Ureter (tissue), 1 donor: ENCODE results near the gene GALNT11. TPM values are rescaled to one million over a fixed set of nuclear protein-coding genes. Genes with fewer than 3 reads are reported as not detected.
"Not testable (repeated sequence)": the region's sequence is repeated elsewhere in the genome, so short reads cannot be mapped to it uniquely, and the experiment has no call there.

ENCODE experiments used
- DNase-seq: peaks from one replicate; pipeline ENCODE4 v3.0.0-alpha.2; 2020; ENCODE audit warnings: low spot score
- total RNA-seq: library from RNA; stranded (reverse); gene quantifications from one replicate; pipeline ENCODE4 v1.2.4, GENCODE V29; 2023
- donor health status: DM: yes; HTN: yes; CAD: no.

GALNT11 gene
- 58.8 TPM for total RNA-seq

DNA sequence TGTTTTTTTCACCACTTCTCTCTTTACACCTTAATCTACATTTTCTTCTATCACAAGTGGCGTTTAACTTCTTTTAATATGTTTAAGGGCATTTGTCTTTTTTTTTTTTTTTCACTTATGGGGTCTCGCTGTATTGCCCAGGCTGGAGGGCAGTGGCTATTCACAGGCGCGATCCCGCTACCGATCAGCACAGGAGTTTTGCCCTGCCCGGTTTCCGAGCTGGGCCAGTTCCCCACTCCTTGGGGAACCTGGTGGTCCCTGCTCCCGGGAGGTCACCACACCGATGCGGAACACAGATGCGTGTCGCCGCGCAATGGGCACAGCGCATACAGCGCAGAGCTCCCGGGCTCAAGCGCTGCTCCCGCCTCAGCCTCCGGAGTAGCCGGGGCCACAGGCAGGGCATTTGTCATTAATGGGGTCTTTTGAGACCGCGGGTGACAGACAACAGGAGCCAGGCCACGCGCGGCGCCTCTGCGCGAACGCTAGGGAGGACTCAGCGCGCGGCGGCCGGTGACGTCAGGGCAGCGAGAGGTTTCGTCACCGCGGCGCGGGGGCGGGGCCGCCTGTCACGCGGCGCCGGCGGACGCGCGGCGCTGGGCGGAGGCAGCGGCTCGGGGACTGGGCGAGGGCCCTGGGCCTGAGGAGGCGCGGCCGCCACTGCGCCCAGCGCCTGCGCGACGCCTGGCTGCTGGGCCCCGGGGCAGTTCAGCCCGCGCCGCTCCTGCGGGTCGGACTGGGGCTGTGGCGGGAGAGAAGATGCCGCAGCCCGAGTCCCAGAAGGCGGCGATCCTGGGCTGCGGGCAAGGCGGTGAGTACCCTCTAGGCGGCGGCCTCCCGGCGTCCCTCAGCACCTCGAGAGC is at the start of gene GALNT11:
Gene GALNT11 (plus strand): TSS at position 598 of the 860 bp plus-strand sequence. CDS start 68,554 bp downstream, outside the sequence.
- DNase-seq, result peak; percentile 83

DNA sequence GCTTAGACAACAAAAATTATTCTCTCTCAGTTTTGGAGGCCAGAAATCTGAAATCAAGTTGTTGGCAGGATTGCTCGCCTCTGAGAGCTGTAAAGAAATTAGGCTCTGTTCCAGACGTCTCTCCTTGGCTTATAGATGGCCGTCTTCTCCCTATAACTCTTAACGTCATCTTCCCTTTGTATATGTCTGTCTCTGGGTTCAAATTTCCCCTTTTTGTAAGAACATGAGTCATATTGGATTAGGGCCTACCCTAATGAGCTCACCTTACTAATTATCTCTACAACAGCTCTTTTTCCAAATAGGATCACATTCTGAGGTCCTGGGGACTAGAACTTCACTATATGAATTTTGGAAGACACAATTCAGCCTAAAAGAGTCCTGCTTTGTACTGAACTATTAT is 46.9 kb upstream of the GALNT11 start:
- no peak for DNase-seq

DNA sequence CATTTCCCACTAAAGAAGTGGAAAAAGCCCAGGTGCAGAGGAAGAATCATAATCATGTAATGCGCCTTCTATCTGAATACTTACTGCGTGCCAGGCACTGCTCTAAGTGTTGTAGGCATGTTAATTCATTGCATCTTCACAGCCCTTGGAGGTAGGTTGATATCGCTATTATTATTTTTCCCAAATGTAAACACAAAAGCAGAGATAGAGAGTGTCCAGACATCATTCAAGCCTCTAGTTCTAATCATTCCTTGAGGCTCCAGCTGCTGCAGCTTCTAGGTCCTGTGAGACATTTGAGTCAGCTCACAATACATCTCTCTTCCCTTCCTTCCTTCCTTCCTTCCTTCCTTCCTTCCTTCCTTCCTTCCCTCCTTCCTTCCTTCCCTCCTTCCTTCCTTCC is 44.3 kb upstream of the GALNT11 start:
- DNase-seq, result no peak

DNA sequence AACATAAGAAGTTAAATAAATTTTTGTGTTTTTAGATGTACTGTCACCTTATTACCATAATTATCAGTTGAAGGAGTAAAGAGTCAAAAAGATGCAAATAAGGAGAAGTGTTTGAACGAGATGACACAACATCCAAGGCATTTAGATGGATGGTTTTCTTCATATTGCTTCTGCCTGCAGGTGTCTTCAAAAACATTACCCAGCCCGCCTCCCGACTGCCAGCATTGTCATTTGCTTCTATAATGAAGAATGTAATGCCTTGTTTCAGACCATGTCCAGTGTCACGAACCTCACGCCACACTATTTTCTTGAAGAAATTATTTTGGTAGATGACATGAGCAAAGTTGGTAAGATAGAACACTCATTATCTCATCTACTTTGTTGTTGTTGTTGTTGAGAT is 42.7 kb upstream of the GALNT11 start:
- DNase-seq, result no peak

DNA sequence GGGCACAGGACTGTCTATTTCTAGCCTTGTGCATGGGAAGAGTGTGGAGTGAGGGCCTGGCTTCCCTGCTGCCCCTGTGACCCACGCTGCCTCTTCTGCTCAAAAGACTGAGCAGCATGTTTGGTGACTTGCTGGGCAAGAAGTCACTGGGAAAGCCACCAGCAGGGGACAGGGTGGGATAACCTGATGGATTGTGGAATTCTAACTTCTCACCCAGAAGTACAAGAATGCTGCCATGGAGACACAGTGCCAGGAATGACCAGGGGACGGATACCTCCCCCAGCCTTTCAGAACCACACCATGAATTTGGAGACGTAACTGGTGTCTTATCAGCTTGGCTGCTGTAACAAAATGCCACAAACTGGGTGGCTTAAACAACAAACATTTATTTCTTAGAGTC is 40.9 kb upstream of the GALNT11 start:
- no peak for DNase-seq

DNA sequence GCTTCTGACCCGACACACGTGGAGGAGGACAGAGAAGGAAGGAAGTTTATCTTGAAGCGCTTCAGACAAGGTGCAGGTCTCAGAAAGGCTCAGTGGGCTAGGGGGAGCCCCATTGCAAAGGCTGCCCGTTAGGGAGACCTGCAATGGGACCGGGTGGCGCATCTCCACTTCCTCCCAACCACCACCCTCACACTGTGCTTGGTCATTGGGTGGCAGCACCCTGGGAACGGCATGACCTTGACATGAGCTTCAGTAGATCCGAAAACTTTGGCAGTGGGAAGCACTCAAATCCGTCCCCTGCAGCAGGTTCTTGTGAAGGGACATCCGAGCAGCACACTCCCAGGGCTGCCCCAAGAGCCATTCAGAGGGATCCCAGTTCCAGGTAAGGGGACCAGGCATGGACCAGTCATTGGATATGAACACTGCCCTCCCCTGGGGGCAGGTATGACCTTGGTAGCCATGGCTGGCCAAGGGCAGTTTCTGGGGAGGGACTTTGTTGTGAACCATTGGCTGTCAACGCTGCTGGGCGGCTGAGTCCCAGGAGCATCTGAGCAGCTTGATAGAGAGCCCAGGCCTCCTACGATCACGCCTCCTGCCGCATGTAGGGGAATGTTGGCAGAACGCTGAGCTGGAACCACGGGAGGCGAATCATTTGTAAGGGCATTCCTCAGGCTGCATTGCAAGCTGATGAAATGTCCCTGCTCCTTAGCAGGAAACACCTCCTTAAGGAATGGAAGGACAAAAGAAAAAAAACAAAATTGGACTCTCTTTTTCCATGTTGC is 37.5 kb upstream of the GALNT11 start:
- DNase-seq, result no peak

DNA sequence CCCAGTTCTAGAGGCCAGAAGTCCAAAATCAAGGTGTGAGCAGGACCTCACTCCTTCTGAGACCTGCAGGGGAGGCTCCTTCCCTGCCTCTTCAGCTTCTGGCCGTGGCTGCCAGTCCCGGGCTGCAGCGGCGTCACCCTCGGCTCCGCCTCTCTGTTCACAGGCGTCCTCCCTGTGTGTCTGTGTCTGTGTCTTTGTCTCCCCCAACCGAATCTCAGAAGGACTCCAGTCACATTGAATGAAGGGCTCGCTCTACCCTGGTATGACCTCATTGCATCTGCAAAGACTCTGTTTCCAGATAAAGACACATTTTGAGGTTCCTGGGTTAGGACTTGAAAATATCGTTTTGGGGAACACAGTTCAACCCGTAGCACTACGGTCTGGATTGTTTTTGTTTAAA is 33.1 kb upstream of the GALNT11 start:
- peak; percentile 52 for DNase-seq

DNA sequence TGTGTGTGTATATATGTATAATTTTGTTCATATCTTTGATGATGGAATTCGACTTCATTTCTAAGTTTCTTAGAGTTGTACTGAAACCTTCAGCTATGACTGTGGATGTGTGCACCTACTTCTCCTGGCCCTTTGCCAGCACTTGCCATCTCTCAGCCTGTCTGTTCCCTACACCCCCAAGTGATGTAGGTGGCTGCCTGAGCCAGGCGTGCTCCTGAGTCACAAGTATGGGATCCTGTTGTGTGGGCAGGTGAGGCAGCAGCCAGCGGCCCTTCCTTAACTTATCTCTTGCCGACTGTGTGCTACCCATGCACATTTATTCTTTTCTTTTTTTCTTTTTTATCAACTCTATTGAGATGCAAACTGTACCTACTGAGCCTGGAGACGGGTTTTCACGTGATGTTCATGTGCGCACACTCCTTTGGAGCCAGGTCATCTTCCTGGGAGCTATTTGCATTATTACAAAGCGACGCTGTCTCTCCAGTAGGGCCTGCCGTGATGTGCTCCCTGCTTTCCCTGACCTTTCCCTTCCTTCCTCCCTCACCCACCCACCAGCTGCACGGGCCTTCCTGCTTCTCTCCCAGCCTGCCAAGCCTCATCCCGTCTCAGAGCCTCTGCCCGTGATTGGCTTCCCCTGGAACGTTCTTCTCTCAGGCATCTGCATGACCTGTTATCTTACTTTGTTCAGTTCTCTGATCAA is 31.3 kb upstream of the GALNT11 start:
- DNase-seq, result no peak

DNA sequence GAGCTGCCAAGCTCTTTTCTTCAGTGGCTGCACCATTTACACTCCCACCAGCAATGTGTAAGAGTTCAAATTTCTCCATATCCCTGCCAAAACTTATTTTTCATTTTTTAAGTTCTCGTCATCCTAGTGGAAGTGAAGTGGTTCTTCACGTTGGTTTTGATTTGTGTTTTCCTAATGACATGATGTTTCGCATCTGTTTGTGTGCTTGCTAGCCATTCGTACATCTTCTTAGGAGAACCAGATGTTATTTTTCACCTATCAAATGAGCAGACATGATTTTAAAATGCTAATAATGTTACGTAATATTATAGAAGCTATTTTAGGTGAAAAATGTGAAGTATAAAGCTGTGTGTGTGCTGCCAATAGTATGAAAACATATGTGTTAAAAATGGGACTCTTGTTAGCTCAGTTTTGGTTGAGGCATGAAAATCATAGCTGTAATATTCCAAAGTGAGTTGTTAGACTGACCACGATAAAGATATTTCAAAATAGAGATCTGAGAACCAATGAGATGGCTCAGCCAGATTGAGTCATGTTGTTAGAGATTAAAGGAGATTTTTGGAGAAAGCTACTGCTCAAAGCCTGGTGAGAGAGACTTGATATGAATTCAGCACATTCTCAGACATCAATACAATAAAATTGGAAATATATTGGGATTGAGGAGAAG is 25.9 kb upstream of the GALNT11 start:
- DNase-seq, result no peak

DNA sequence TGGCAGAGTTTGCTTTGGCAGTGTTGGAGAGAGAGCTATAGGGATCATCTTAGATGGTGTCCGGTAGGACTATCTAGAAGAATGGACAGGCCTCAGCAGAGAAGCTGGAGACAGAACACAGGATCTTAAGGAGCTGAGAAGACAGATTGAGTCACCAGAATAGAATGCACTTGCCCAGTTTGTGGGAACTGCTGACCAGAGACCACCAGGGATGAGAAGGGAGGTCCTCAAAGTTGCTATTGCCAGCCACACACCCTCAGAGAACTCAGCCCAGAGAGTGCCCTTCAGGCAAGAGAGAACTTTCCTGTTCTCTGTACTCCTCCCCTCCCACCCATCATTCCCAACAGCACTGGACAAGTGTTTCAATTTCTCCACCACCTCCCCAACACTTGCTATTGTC is 25.3 kb upstream of the GALNT11 start:
- no peak for DNase-seq

DNA sequence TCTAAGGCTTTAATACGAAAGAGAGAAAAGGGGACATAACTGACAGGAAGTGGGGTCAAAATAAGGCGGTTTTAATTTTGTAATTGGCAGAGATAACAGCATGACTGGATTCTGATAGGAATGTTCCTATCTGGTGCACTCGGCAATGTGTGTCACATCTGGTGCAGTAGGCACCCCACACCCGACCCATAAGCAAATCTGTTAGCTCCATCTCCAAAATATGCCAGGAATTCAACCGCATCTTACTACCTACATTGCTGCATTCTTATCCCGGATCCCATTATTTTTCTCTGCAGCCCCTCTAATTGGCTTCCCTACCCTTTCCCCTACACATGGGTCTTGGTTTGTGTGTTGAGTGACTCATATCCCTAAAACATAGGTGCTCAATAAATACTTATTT is 19.1 kb upstream of the GALNT11 start:
- no peak for DNase-seq

DNA sequence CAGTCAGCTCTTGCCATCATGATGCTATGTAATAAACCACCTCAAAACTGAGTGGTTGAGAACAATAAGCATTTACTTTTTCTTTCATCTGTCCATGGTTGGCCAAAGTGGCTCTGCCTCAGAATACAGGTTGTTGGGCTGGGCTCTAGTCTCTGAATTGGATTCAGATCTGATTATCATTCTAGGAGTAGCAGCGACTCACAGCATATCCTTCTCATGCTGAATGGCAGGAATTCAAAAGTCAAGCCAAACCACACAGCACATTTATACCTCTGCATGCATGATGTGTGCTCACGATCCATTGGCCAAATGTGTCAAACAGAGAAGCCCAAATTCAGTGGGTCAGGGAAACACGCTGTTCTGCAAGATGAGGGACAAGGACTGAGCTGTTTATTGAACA is 13.6 kb upstream of the GALNT11 start:
- DNase-seq, result no peak

DNA sequence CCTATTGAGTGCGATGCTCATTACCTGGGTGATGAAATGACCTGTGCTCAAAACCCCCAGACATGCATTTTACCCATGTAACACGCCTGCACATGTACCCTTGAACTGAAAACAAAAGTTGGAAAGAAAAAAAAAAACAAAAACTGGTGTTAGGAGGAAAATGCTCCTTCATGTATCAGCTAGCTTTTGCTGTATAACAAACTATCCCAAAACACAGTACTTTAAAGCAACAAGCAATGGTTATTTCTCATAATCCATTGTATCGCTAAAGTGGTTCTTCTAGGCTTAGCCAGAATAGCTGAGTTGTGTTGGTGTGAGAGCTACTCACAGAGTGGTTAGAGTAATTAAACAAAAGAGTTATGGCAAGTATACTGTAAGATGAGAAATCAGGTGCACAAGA is 12.2 kb upstream of the GALNT11 start:
- no peak for DNase-seq

DNA sequence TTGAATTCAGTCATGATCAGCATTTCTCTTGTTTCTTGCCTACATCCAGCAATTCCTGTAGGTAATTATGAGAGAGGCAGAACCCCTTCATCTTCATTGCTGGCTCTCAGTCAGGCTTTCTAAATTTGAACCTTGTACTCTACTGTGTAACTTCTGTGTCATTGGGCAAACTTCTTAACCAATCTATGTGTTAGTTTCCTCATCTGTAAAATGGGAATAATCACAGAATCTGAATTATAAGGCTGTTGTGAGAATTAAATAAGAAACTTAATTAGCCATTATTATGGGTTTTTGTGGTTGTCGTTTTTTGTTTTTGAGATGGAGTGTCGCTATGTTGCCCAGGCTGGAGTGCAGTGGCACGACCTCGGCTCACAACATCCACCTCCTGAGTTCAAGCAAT is 11.5 kb upstream of the GALNT11 start:
- DNase-seq, result no peak

DNA sequence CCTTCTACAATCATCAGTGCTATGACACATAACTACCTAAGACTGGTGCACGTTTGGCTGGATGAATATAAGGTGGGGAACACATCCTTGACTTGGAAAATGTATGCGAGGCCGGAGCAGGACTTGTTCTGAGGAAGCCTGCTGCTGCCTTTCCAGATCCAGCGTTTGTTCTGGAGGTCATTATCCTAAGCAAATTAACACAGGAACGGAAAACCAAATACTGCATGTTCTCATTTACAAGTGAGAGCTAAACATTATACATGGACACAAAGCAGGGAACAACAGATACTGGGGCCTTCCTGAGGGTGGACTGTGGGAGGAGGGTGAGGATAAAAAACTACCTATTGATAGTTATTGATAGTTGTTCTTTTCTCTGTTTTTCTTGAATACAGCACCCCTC is 10.8 kb upstream of the GALNT11 start:
- no peak for DNase-seq

DNA sequence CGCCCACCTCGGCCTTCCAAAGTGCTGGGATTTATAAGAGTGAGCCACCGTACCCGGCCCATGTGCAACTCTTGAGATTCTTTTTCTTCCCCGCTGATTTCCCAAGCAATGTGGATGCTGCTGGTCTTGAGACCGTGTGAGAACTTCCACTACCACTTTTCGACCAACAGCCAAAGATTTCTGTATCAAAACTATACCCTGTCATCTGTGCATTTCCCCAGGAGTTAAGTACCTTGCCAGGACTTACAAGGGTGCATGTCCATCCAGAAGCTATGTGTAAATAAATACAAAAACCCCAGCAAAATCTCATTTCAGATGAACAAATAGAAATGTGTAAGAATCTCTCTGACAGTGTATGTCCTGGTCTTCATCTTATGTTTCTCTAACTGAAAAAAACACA is 9.9 kb upstream of the GALNT11 start:
- no peak for DNase-seq

DNA sequence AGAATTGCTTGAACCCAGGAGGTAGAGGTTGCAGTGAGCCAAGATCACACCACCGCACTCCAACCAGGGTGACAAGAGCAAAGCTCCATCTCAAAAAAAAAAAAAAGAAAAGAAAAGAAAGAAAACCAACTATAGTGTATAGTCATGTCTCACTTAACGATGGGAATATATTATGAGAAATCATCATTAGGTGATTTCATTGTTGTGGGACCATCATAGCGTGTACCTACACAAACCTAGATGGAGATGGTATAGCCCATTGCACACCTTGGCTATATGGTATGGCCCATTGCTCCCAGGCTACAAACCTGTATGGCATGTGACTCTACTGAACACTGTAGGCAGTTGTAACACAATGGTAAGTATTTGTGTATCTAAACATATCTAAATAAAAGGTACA is 8.5 kb upstream of the GALNT11 start:
- no peak for DNase-seq

DNA sequence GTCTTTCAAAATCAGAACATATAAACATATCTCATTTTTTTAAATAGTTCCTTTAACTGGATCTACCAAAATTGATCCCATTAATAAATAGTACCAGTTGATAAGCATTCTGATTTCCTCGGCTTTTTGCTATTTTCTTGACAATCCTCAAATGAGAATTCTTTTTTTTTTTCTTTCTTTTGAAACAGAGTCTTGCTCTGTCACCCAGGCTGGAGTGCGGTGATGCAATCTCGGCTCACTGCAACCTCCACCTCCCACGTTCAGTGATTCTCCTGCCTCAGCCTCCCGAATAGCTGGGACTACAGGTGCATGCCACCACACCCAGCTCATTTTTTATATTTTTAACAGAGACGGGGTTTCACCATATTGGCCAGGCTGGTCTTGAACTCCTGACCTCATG is 7.8 kb upstream of the GALNT11 start:
- not testable (repeated sequence) for DNase-seq

DNA sequence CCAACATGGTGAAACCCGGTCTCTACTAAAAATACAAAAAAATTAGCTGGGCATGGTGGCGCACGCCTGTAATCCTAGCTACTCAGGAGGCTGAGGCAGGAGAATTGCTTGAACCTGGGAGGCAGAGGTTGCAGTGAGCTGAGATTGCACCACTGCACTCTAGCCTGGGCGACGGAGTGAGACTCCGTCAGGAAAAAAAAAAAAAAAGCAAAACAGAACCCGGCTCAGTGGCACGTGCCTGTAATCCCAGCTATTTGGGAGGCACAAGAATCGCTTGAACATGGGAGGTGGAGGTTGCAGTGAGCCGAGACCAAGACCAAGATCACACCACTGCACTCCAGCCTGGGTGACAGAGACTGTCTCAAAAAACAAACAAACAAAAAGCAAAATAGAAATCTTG is 3.7 kb upstream of the GALNT11 start:
- not testable (repeated sequence) for DNase-seq

DNA sequence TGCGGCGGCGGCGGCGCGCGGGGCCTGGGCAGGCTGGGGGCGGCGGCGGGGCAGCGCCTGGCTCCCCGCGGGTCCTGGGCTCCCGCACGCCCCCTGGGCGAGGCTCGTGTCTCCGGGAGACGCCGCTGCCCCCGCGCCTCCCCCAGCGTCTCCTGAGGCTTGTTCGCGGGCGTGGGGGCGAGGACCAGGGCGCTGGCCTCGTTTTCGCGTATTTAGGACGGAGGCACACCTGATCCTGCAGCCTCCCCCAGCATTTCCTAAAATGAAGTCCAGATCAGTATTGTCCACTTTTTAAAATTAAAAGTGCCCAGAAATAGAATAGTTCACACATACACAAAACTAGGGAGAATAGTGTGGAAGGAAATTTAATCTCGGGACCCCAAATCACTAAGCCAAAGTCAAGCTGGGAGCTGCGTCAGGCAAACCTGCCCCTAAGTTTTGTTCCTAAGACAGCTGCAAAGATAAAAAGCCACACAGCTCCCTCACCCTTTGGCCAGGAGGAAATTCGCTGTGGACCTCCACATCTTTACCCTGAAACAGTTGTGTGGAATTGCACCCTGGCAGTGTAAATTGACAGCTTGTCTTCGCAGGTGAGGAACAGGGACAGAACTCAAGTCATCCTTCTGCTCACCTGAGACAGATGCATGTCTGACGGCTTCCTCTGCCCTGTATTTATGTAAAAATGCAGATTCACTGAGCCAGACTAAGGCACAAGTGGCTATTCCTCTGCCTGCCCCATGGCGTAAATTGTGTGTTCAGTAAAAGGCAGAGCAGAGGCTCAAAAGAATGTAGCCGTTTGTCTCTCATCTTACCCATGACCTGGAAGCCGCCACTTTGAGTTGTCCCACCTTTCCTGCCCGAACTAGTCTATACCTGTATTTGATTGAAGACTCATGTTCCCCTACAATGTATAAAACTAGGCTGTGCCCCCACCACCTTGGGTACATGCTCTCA is 740 bp downstream of the GALNT11 start:
- no peak for DNase-seq
